T-cell (primary cell): ENCODE data around the gene TMCO4. TPM values are rescaled to one million over a fixed set of nuclear protein-coding genes. Genes with fewer than 3 reads are reported as not detected.

ENCODE experiments used
- ATAC-seq, 4 experiments: fragments of 200-7000 bp in 3 of 4; fragments of 150-1000 bp in 1 of 4; cut with Tn5 transposase; replicated peaks in 1 of 4; 1 replicate in 3 of 4; 2 replicates in 1 of 4; pipeline ENCODE4 v1.10.0; 2021; ENCODE audit warnings: moderate library complexity in 3 of 4, mild to moderate bottlenecking in 2 of 4, moderate number of reproducible peaks in 1 of 4
- CTCF ChIA-PET, 2 donors: fragments of 300-600 bp; sonication (Branson Sonifier 250); formaldehyde crosslinking; loops; one replicate each; lab custom pipeline; 2022; ENCODE audit warnings: antibody characterized with exemption in 2 of 2; lab: Charles Lee
- POLR2A ChIA-PET, 2 donors: fragments of 300-600 bp; sonication (Branson Sonifier 250); formaldehyde crosslinking; loops; one replicate each; lab custom pipeline; 2022; ENCODE audit warnings: antibody characterized with exemption in 2 of 2; lab: Charles Lee
- DNase-seq, 35 experiments: peaks; one replicate each; pipeline versions ENCODE4 v3.0.0 to v3.0.0-alpha.2; 2013 to 2023
- H3K27ac ChIP-seq: one replicate; pipeline ENCODE4 v1.5.1; 2013; ENCODE audit warnings: low read length
- H3K27me3 ChIP-seq, 2 experiments: replicated peaks in 1 of 2; 1 replicate in 1 of 2; 2 replicates in 1 of 2; pipeline versions ENCODE4 v1.6.1 to v1.7.0; 2013; ENCODE audit warnings: low read length in 1 of 2, mixed read lengths in 1 of 2; ENCODE audit not compliant: control insufficient read depth in 2 of 2, insufficient read depth in 2 of 2; ENCODE audit errors: extremely low read depth in 1 of 2
- H3K36me3 ChIP-seq, 2 donors: 1 replicate in 1 of 2; 2 replicates in 1 of 2; pipeline versions ENCODE4 v1.6.1 to v1.7.0; 2013; ENCODE audit warnings: low read length in 1 of 2; ENCODE audit not compliant: control insufficient read depth in 2 of 2, insufficient read depth in 1 of 2; ENCODE audit errors: extremely low read depth in 1 of 2
- H3K4me1 ChIP-seq, 2 experiments: 1 replicate in 1 of 2; 2 replicates in 1 of 2; pipeline versions ENCODE4 v1.6.1 to v1.7.0; 2013; ENCODE audit warnings: low read length in 2 of 2, mixed read lengths in 1 of 2; ENCODE audit not compliant: insufficient read depth in 2 of 2, control insufficient read depth in 1 of 2; ENCODE audit errors: extremely low read depth in 1 of 2
- H3K4me3 ChIP-seq, 2 donors: 1 replicate in 1 of 2; 2 replicates in 1 of 2; pipeline versions ENCODE4 v1.5.1 to v1.7.0; 2013; ENCODE audit warnings: mild to moderate bottlenecking in 2 of 2, low read length in 1 of 2, moderate library complexity in 1 of 2; ENCODE audit not compliant: control insufficient read depth in 1 of 2; ENCODE audit errors: extremely low read depth in 1 of 2
- H3K9me3 ChIP-seq: 2 replicates; pipeline ENCODE4 v1.7.0; 2013
- H3K27ac Mint-ChIP-seq, 2 donors: one replicate each; pipeline ENCODE4 v1.8.0; 2020 to 2021; ENCODE audit warnings: mild to moderate bottlenecking in 2 of 2, mixed read lengths in 2 of 2
- H3K27me3 Mint-ChIP-seq, 2 donors: one replicate each; pipeline ENCODE4 v1.8.0; 2021 to 2022; ENCODE audit warnings: mixed read lengths in 2 of 2
- H3K36me3 Mint-ChIP-seq: one replicate; pipeline ENCODE4 v1.8.0; 2021; ENCODE audit warnings: mixed read lengths
- H3K4me1 Mint-ChIP-seq, 3 donors: one replicate each; pipeline ENCODE4 v1.8.0; 2020 to 2022; ENCODE audit warnings: mixed read lengths in 3 of 3, mild to moderate bottlenecking in 1 of 3
- H3K4me3 Mint-ChIP-seq, 3 donors: one replicate each; pipeline ENCODE4 v1.8.0; 2020 to 2022; ENCODE audit warnings: mild to moderate bottlenecking in 3 of 3, mixed read lengths in 3 of 3, moderate library complexity in 3 of 3
- H3K9me3 Mint-ChIP-seq, 3 donors: one replicate each; pipeline ENCODE4 v1.8.0; 2020 to 2022; ENCODE audit warnings: mixed read lengths in 3 of 3
- WGBS: methylation state at CpG from one replicate; pipeline ENCODE4 v1.1.5; 2013; ENCODE audit warnings: missing lambda C conversion rate; ENCODE audit not compliant: insufficient coverage; 5-methylcytosine and 5-hydroxymethylcytosine counted together
- total RNA-seq, 35 experiments: library from RNA in 6 of 35; stranded (reverse) in 6 of 35; fragments of 120-200 nt in 1 of 35; gene quantifications; one replicate each; pipeline versions ENCODE4 v1.2.1 to v1.2.4 and lab custom pipeline; 2013 to 2026

The TMCO4 gene
- total RNA-seq, 5 donors from 2014 or later (not counting 1 experiment from before 2014, with no cell fraction given), result 17.2 to 29.2 (median 22.3) TPM

DNA sequence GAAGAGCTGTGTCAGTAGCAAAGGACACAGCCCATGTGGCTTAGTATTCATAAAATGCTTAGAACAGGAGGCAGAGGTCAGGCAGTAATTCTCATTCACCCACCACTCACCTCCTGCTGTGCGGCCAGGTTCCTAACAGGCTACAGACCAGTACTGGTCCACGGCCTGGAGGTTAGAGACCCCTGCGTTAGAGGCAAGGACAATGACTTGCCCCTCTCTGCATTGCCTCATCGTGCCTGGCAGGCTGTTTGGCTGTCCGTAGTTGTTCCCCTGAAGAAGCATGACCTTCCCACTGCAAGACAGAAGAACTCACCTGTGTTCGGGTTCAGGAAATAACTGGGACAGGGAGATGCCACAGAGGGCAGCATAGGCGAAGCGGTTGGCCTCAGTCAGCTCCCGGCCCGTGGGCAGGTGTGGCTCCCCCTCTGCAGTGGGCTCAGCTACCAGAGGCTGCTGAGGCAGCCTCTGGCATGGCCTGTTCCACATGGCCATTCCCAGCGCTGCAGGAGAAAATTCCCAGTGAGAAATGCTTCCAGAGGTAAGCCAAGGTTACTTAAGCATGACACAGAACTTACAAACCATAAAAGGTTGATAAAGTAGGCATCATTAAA, 19.3 kb downstream of the TMCO4 start:
- H3K27me3 ChIP-seq, result no peaks in the 10 kb centered on the region
- CTCF ChIA-PET, result no interaction called here

GRCh38 chr1:19776933-19777332, 22.8 kb downstream of the TMCO4 start:
- H3K4me3 Mint-ChIP-seq, result no peak overlapping the region
- Histone ChIP-seq H3K4me1 (no peaks in the 10 kb centered on the region), H3K27me3 (no peaks in the 10 kb centered on the region), H3K4me3 (no peak overlapping the region), H3K9me3 (no peaks in the 10 kb centered on the region), H3K27ac (no peak overlapping the region), H3K36me3 (peaks cover 6 to 66% of the 10 kb centered on the region in 2 donors)
- H3K27me3 Mint-ChIP-seq, result no peaks in the 10 kb centered on the region
- no peaks in the 10 kb centered on the region for H3K4me1 Mint-ChIP-seq
- no peak for ATAC-seq
- no peaks in the 10 kb centered on the region for H3K9me3 Mint-ChIP-seq
- no peak overlapping the region for H3K27ac Mint-ChIP-seq
- H3K36me3 Mint-ChIP-seq, result peaks cover 60% of the 10 kb centered on the region
- POLR2A ChIA-PET, result no interaction called here
- DNase-seq, result no peak
- CTCF ChIA-PET, result no interaction called here
- WGBS, result 92% methylated on average over 2 of the region's 4 CpGs

More for the DNA sequence above, 19.3 kb downstream of the TMCO4 start:
- Histone ChIP-seq H3K27ac (no peak overlapping the region), H3K9me3 (no peaks in the 10 kb centered on the region), H3K36me3 (peaks cover 5 to 62% of the 10 kb centered on the region in 2 donors), H3K4me1 (no peaks in the 10 kb centered on the region), H3K4me3 (no peak overlapping the region)
- Mint-ChIP-seq H3K36me3 (peaks cover 60% of the 10 kb centered on the region), H3K4me1 (no peaks in the 10 kb centered on the region), H3K27me3 (no peaks in the 10 kb centered on the region), H3K4me3 (no peak overlapping the region), H3K27ac (no peak overlapping the region), H3K9me3 (no peaks in the 10 kb centered on the region)
- DNase-seq (no peak), ATAC-seq (no peak)
- WGBS, result 94% methylated on average over 9 of the region's 11 CpGs
- POLR2A ChIA-PET, result no interaction called here

DNA sequence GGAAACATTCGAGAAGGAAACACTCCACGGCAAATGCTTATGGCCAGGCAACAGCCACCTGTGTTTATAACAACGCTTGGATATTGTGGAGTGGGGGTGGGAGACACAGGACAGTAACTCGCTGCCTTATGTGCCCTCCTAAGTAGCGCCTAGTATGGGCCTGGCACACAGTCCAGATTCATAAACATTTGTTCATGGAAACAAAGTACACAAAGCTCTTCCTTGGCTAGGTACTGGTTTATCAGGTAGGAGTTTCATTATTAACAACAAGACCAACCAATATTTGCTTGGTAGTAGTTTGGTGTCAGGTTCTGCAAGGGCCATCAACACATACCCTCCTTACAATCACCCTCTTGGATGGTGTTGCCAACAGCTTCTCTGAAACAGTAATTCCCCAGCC, 23.4 kb downstream of the TMCO4 start:
- no peaks in the 10 kb centered on the region for H3K27me3 ChIP-seq
- 100% methylated on average over 2 of the region's 5 CpGs for WGBS
- no peaks in the 10 kb centered on the region for H3K4me1 Mint-ChIP-seq
- ChIA-PET CTCF (no interaction called here), POLR2A (no interaction called here)
- H3K4me3 ChIP-seq, result no peak overlapping the region
- no peak for ATAC-seq
- peaks cover 62% of the 10 kb centered on the region for H3K36me3 Mint-ChIP-seq
- no peaks in the 10 kb centered on the region for H3K4me1 ChIP-seq
- H3K27me3 Mint-ChIP-seq, result no peaks in the 10 kb centered on the region
- no peaks in the 10 kb centered on the region for H3K9me3 ChIP-seq
- H3K27ac Mint-ChIP-seq, result no peak overlapping the region
- no peak overlapping the region for H3K27ac ChIP-seq
- no peaks in the 10 kb centered on the region for H3K9me3 Mint-ChIP-seq
- no peak for DNase-seq
- peaks cover 7 to 67% of the 10 kb centered on the region in 2 donors for H3K36me3 ChIP-seq
- no peak overlapping the region for H3K4me3 Mint-ChIP-seq

GRCh38 chr1:19775831-19776230, 23.9 kb downstream of the TMCO4 start:
- ChIA-PET POLR2A (no interaction called here), CTCF (no interaction called here)
- Mint-ChIP-seq H3K36me3 (peaks cover 66% of the 10 kb centered on the region), H3K27me3 (no peaks in the 10 kb centered on the region), H3K4me1 (no peaks in the 10 kb centered on the region), H3K9me3 (no peaks in the 10 kb centered on the region), H3K27ac (no peak overlapping the region), H3K4me3 (no peak overlapping the region)
- H3K9me3 ChIP-seq, result no peaks in the 10 kb centered on the region
- ATAC-seq, result no peak
- WGBS, result 92% methylated on average over 2 of the region's 9 CpGs
- no peak overlapping the region for H3K27ac ChIP-seq
- H3K27me3 ChIP-seq, result no peaks in the 10 kb centered on the region
- H3K4me3 ChIP-seq, result no peak overlapping the region
- DNase-seq, result no peak
- H3K4me1 ChIP-seq, result no peaks in the 10 kb centered on the region
- H3K36me3 ChIP-seq, result peaks cover 7 to 68% of the 10 kb centered on the region in 2 donors

DNA sequence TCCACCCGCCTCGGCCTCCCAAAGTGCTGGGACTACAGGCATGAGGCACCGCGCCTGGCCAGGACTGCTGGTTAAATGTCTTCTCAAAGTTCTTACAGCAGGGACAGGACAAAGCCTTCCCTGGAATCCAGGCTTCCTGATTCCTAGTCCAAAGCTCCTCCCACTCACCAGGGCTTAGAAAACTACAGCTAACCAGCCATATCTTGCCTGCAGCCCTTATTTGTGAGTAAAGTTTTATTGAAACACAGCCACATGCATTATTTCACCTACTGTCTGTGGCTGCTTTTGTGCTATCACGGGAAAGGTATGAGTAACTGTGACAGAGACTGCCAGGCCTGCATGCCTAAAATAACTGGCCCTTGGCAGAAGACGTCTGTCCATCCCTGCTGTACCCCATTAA, 24.4 kb downstream of the TMCO4 start:
- Mint-ChIP-seq H3K36me3 (peaks cover 65% of the 10 kb centered on the region), H3K27me3 (no peaks in the 10 kb centered on the region), H3K4me1 (no peaks in the 10 kb centered on the region), H3K4me3 (no peak overlapping the region), H3K9me3 (no peaks in the 10 kb centered on the region), H3K27ac (no peak overlapping the region)
- ATAC-seq (no peak), DNase-seq (no peak)
- Histone ChIP-seq H3K27ac (no peak overlapping the region), H3K36me3 (peaks cover 5 to 68% of the 10 kb centered on the region in 2 donors), H3K4me1 (no peaks in the 10 kb centered on the region), H3K4me3 (no peak overlapping the region), H3K9me3 (no peaks in the 10 kb centered on the region), H3K27me3 (no peaks in the 10 kb centered on the region)
- POLR2A ChIA-PET, result no interaction called here
- CTCF ChIA-PET, result no interaction called here
- 100% methylated on average over 5 of the region's 6 CpGs for WGBS

GRCh38 chr1:19774180-19774785, 25.4 kb downstream of the TMCO4 start:
- no peak for DNase-seq
- H3K9me3 ChIP-seq, result no peaks in the 10 kb centered on the region
- H3K4me3 ChIP-seq, result no peak overlapping the region
- Mint-ChIP-seq H3K4me3 (no peak overlapping the region), H3K9me3 (no peaks in the 10 kb centered on the region), H3K4me1 (no peaks in the 10 kb centered on the region), H3K27me3 (no peaks in the 10 kb centered on the region), H3K36me3 (peaks cover 64% of the 10 kb centered on the region), H3K27ac (no peak overlapping the region)
- ChIA-PET POLR2A (no interaction called here), CTCF (no interaction called here)
- H3K27ac ChIP-seq, result no peak overlapping the region
- ATAC-seq, result no peak
- 94% methylated on average over 3 of the region's 6 CpGs for WGBS
- no peaks in the 10 kb centered on the region for H3K4me1 ChIP-seq
- H3K36me3 ChIP-seq, result peaks cover 2 to 67% of the 10 kb centered on the region in 2 donors
- H3K27me3 ChIP-seq, result no peaks in the 10 kb centered on the region
